Activated naive CD8-positive, alpha-beta T cell treated with anti-CD3 and anti-CD28 coated beads, Interleukin-2, amount 50 U/mL, for 16 hours (primary cell): ENCODE data around the gene MAPK14.
"Not testable (repeated sequence)": the region's sequence is repeated elsewhere in the genome, so short reads cannot be mapped to it uniquely, and the experiment has no call there.

ENCODE experiments used
- DNase-seq: peaks from one replicate; pipeline ENCODE4 v3.0.0-alpha.2; 2020; ENCODE audit warnings: low read depth, low spot score

Gene MAPK14

DNA sequence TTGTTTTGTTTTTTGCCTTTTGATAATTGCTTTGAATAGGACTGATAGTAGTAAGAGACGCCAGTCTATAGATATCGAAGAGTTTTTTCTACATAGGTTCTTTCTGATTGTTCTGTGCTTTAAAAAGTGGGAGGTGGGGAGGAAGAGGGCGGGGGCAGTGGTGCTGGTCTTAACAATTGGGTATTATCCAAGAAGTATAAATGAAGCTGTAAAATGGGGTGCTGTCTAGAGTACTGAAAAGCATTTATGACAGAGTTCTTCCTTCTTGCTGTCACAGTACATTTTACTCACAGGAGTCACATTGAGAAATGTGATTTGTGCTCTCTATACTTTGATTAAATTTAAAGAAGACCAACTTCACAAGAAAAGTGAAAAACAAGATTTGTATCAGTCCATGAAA lies 41.0 kb downstream of the MAPK14 start:
- DNase-seq = no peak

DNA sequence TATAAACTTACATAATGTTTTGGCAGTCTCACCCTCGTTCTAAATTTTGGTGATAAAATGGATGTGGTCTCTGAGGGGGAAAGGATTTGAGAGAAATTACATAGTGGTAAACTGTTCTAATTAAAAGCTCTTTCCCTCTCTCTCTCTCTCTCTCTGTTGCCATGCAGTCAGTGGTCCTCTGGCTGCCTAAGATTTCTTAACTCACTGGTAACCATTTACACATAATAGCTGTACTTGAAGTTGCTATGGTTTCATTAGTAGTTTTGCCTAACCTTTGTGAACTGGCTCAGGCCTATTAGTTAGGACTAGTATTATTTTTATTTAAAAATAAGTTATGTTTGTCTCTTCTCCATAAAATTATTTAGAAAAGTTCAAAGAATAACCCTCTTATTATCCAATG lies 42.0 kb downstream of the MAPK14 start:
- no peak for DNase-seq

DNA sequence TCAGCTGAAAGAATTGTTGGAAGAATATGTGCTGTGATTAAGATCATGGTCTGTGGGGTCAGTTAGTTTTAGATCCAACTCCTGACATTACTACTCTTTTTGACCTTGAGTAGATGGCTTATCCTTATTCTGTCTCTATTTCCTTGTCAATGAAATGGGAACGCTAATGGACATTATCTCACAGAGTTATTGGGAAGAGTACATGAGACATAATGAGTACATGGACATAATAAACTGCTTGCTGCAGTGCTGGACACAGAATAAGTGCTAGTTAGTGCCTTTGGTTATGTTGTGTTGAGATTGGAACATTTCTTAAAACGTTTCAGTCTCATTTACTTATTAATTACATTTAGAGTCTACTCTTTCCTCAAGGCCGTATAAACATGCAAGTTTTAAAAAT lies 42.6 kb downstream of the MAPK14 start:
- DNase-seq = no peak

DNA sequence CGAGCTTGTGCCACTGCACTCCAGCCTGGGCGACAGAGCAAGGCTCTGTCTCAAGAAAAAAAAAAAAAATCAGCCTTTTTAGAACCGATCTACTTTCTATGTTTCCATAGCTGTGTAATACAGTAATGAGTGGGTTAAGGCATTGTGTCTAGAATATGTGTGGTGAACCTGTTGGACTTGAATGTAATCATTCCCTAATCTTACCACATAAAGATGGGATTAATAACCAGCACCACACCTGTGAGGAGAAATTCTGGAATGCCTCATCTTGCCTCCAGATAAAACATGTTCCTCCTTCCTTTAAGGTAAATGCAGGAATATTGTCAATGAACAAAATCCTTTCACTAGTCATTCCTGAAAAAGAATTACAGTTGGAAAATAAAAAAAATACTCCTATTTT lies 43.7 kb downstream of the MAPK14 start:
- no peak for DNase-seq

DNA sequence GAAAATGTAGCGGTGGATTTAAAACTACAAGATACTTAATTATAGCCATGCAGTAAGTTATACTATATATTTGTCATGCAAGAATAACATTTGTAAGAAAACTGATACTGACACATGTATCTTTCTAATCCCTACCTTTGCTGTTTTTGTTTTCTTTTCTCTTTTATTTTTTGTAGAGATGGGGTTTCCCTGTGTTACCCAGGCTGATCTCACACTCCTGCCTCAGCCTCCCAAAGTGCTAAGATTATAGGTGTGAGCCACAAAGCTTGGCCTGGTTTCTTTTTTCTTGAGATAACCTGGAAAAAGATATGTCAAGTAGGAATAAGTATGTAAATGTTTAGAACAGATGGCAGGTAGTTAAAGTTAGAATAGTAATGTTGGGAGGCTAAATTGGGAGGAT lies 44.1 kb downstream of the MAPK14 start:
- no peak for DNase-seq

- no peak for DNase-seq
Measured at GRCh38 chr6:36072681-36073080, 45.1 kb downstream of the MAPK14 start.

GRCh38 chr6:36073587-36073986 lies 46.0 kb downstream of the MAPK14 start:
- DNase-seq = no peak

DNA sequence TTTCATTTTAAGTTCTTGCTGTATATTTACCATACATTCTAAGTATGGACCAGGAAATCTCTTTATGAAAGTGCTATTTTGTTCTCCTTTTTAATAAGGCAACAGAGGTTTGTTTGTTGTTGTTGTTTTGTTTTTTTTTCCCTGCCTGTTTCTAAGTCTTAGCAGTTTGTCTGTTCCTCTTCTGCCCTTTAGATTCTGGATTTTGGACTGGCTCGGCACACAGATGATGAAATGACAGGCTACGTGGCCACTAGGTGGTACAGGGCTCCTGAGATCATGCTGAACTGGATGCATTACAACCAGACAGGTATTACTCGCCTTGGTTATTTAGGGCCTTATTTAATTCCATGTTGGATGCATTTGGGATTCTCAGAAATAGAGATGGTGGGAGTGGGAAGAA lies 48.0 kb downstream of the MAPK14 start:
- no peak for DNase-seq

- no peak for DNase-seq
Measured at GRCh38 chr6:36076178-36077063, 48.8 kb downstream of the MAPK14 start.

DNA sequence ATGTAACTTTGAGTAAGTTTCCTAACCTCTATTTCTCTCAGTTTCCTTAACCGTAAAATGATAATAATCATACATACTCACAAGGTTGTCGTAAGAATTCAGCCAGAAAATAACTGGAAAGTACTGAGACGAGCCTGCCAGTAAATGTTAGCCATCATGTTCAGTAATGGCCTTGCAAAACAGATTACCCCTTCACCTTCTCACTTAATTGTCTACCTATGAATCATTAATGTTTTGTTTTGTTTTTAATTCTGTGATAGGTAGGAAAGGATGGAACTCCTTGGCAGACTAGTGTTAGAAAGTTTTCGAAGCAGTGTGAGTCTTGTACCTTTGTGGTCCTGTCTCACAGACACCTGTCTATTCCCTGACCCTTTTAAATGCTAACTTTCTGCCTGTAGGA lies 50.6 kb downstream of the MAPK14 start:
- DNase-seq = no peak

DNA sequence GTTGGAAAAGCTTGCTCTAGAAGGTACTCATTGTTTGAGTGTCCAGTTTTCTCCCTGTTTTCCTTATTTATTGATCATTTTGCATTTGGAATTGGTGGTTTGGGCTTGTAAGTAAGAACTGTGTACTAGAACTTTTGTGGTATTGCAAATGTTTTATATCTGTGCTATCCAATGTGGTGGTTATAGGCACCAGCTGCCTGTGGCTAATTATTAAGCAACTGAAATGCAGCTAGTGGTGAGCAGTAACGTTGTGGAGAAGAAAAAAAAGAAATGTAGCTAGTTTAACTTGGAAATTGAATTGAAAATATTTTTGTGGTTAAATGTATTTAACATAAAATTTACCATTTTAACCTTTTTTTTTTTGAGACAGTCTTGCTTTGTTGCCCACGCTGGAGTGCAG lies 52.0 kb downstream of the MAPK14 start:
- DNase-seq = no peak

DNA sequence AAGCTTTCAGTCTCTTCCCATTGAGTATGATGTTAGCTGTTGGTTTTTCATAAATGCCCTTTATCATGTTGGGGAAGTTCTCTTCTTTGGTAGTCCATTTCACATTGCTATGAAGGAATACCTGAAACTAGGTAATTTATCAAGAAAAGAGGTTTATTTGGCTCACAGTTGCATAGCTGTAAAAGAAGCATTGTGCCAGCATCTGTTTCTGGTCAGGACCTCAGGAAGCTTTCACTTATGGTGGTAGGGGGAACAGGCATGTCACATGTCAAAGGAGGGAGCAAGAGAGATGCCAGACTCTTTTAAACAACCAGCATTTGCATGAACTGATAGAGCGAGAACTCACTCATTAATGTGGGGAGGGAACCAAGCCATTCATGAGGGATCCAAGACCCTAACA lies 54.7 kb downstream of the MAPK14 start:
- DNase-seq = no peak

DNA sequence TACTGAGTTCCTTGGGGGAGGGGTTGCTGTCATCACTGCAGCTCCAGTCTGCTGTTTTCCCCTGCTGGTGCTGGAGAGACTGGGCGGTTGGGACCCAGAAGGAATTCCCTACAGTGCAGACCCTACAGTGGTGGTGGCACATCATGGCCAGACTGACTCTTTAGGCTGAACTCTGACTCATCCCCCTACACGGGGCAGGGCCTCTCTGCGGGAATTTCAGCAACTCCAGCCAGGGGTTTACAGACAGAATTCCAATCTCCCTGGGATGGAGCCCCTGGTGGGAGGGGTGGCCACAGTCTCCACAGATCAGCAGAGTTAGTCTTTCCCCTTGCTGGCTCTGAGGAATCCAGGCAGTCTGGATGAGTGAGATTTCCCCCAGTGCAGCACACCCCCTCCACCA lies 55.8 kb downstream of the MAPK14 start:
- no peak for DNase-seq

GRCh38 chr6:36088204-36088603 lies 60.6 kb downstream of the MAPK14 start:
- not testable (repeated sequence) for DNase-seq

DNA sequence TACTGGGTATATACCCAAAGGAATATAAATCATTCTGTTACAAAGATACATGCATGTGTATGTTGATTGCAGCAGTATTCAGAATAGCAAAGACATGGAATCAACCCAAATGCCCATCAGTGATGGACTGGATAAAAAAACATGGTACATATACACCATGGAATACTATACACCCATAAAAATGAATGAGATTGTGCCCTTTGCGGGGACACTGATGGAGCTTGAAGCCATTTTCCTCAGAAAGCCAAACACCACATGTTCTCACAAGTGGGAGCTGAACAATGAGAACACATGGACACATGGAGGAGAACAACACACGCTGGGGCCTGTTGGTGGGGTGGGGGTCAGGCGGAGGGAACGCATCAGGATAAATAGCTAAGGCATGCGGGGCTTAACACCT lies 61.4 kb downstream of the MAPK14 start:
- DNase-seq = no peak

DNA sequence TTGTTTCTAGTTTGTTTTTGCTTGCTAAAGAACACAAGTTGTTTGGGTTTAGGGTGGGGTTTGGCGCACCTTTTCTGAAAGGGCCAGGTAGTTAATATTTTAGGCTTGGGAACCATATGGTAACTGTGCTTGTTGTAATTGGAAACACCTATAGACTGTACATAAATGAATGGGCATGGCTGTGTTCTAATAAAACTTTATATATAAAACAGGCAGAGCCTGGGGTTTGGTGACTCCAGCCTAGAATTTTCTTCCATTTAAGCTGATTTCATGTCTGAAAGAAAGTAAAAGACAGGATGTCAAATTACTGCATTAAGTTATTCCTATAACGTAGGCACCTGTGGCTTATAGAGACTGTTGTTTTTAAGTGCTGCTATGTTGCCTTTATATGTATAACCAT lies 66.6 kb downstream of the MAPK14 start:
- DNase-seq = no peak

- peak; percentile 47 for DNase-seq
Measured at GRCh38 chr6:36094753-36095496, 67.3 kb downstream of the MAPK14 start.

DNA sequence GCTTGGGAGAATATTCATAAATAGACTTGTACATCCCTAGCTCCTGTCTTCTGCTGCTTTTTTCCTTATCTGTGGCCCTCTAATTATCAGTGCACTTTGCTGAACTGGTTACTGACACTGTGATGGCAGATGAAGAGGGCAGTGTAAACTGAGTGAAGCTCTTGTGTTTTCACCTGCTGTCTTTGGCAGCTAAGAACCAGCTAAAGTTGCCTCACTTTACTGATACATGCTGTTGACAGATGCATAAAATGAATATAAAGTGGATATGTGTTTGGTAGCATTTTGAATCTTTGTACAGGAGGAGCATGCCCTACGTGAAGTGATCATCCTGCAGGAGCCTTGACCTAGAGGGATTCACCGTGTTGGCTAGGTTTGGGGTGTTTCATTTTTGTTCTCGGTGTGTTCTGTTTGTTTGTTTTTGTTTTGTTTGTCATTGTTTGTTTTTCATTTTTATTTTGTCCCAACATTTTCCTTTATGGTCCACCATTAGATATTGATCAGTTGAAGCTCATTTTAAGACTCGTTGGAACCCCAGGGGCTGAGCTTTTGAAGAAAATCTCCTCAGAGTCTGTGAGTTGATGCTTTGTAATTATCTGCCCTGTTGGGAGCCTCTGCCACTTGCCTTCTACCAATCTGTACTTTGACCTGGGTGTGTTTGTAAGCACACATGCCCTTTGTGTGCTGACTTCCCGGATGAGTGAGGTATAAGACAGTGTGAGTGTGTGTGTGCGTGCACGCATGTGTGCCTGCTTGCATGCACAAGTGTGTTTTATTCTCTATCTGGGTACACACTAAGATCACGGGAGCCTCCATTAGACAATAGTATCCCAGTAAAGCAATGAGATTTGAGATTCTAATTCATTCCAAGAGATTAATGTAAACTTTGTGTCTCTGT lies 68.1 kb downstream of the MAPK14 start:
- no peak for DNase-seq

- DNase-seq = no peak
Measured at GRCh38 chr6:36098253-36098919, 70.8 kb downstream of the MAPK14 start.

DNA sequence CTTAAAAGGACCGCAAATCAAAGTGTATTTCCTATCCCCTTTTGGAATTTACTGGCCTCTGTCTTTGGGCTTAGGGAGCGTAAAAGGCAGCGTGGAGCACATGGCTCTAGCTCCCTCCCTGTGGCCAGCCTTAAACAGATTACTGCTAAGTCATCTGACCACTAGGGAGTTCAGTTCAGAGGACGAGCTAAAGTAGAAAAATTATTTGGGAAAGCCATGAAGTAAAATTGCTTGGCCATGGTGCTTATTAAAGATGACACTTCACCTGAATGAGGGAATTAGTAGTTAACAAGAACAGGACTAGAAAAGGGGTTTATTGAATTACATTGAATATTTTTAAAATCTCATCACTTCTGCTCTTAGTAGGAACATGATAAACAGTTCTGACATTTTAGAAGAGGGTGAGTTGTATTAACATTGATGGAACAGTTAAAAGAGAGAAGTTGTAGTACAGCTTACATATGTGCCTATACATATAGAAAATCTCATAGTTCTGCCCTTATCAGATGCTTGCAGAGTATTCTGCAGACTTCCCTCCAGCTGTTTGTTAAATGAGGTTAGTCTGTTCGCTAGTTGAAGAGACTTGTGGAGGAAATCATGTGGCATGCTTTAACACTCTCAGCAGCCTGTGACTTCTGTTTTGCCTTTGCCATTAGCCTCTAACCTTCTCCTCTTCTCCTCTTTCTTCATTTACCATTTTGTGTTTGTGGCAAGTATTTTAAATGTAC lies 71.5 kb downstream of the MAPK14 start:
- no peak for DNase-seq
